Fibroblast of the aortic adventitia (primary cell): ENCODE measurements around the gene POLD2. TPM values are rescaled to one million over a fixed set of nuclear protein-coding genes. Genes with fewer than 3 reads are reported as not detected.
A peak's percentile ranks its signal among the peaks of the same experiment; 100 is the strongest.

ENCODE experiments used
- DNase-seq: peaks from one replicate; pipeline ENCODE4 v3.0.0-alpha.2; 2010; ENCODE audit warnings: low read depth
- H3K4me3 ChIP-seq: 2 replicates; pipeline ENCODE4 v1.5.1; 2011; ENCODE audit warnings: low read depth, mild to moderate bottlenecking, control low read depth, low read length, moderate library complexity
- total RNA-seq: library from RNA; depleted of rRNA; stranded (reverse); fragments of >200 nt; gene quantifications from 2 replicates; pipeline ENCODE4 v1.2.3, GENCODE V29; 2012; ENCODE audit warnings: low replicate concordance
- TF ChIP-seq, protein P1 (sequence below): IDR thresholded peaks from 2 replicates; pipeline ENCODE4 v1.5.1; 2011; ENCODE audit warnings: mild to moderate bottlenecking, low read length, control low read depth, inconsistent platforms; ENCODE audit not compliant: insufficient read depth

Gene POLD2
- total RNA-seq, 1 donor, result 87.9 TPM

DNA sequence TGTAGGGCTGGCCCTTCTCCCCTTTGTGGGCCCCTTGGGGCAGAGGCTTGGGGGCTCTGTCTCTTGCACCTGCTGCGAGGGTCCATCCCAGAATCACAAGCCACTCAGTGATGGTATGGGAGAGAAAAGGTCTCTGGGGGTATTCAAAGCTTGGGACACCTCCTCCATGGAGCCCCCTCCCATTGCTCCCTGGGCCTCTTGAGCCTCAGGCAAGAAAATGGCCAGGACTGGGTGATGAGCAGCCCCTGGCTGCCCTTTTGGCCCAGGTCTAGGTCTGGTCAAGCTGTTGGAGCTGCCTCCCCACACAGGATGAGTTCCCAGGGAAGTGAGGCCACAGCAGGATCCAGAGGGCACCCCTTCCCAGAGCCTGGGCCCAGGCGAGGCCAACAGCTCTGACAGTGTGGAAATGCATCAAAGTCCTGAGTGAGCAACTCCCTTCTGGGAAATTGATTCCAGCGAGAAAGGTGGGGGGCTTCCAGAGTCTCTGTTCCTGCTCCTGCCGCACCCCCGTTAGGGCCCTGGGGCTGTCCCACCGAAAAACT lies 21.1 kb upstream of the POLD2 start:
- DNase-seq, result no peak
- H3K4me3 ChIP-seq, result no peak overlapping the region
- TF ChIP-seq, protein P1, sequence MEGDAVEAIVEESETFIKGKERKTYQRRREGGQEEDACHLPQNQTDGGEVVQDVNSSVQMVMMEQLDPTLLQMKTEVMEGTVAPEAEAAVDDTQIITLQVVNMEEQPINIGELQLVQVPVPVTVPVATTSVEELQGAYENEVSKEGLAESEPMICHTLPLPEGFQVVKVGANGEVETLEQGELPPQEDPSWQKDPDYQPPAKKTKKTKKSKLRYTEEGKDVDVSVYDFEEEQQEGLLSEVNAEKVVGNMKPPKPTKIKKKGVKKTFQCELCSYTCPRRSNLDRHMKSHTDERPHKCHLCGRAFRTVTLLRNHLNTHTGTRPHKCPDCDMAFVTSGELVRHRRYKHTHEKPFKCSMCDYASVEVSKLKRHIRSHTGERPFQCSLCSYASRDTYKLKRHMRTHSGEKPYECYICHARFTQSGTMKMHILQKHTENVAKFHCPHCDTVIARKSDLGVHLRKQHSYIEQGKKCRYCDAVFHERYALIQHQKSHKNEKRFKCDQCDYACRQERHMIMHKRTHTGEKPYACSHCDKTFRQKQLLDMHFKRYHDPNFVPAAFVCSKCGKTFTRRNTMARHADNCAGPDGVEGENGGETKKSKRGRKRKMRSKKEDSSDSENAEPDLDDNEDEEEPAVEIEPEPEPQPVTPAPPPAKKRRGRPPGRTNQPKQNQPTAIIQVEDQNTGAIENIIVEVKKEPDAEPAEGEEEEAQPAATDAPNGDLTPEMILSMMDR, result no peak

DNA sequence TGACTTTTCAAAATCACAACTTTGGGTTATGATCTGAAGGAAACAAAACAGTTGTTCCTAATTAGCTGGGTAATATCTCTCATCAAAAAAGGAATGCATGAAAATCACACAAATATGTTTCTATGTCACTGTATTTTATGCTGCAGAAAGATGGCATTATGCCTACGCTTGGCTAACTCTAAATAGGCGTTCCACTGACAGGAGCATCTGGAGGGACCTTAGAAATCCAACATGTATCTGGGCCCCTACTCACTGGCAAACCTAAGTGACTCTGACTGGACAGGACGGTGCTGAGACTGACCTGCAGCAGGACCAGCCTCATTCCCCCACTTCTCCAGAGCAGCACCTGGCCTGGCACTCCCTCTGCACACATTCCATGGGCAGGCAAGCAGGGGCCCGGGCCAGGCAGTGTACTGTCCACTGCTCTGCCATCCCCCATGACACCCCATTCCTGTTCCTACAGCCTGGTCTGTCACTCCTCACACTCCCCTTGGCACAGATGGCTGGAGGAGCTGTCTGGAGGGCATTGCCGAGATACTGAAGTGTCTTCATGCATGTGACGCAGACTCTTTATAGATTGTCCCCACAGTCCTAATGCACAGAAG lies 20.4 kb upstream of the POLD2 start:
- DNase-seq, result peak; percentile 5
- H3K4me3 ChIP-seq, result no peak overlapping the region
- TF ChIP-seq, protein P1, result no peak

DNA sequence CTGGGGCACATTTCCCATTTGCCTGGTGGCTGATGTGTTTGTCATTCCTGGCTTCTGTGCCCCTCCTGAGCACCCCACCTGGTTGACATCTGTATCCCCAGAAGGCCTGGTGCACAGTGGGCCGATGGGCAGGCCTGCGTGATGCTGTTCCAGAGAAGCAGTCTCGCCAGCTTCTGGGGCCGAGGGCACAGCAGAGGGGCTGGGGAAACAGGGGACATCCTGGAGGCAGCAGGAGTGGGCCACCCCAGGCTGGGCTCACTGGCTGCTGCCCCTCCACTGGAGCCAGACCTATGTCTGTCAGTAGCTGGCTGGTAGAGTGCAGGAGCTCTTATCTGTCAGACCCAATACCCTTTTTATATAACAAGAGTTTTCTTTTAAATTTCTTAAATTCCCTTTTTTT lies 18.7 kb upstream of the POLD2 start:
- DNase-seq, result no peak
- TF ChIP-seq, protein P1, result no peak
- H3K4me3 ChIP-seq, result no peak overlapping the region

DNA sequence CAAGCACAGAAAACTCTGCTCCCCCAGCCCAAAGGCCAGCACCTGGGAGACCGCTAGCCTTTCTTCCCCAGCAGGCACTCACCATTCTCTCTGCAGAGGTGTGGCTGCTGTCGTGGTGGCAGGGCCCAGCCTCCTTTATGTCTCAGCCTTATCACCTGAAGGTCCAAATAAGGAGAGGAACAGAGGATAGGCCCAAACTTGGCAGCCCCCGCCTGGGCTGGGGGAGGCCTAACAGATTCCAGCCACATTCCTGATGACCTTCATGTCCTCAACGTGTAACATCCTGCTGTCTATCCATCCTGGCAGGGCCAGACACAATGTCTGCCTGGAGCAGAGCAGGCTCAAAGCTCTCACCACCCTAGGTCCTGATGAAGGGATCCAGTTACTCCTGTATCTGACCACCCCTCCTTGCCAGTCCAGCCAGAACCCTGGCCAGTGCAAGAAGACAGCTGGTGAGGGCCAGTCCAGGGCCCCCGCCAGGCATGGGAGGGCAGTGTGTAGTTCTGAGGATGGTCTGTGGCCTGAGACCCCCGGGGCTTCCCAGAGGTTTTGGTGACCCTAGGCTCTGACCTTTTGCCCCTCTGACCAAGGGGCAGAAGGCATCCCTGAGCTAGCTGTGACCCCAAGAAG lies 18.0 kb upstream of the POLD2 start, which contains the start of gene MYL7:
Gene MYL7 (minus strand): TSS at position 112 of the 630 bp plus-strand sequence. CDS start 27 bp downstream, at position 85.
- no peak within 1 kb of the TSS for H3K4me3 ChIP-seq
- no peak for DNase-seq
- TF ChIP-seq, protein P1, result no peak

DNA sequence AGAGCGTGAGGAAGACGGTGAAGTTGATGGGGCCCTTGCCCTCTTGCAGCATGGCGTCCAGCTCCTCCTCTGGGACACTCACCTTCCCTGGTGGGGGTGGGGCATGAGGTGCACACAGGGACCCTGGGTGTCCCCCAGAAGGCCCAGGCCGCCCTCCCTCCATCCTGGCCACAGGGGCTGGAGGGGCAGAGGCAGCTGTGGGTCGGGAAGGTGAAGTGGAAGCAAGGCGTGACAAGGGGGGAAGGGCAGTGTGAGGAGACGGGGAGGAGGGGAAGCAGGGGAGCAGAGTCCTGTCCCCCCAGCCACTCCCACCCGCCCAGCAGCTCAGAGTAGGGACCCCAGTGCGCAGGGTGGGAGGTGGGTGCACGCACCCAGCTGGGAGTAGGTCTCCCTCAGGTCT lies 17.0 kb upstream of the POLD2 start:
- TF ChIP-seq, protein P1, result no peak
- DNase-seq, result no peak
- H3K4me3 ChIP-seq, result no peak overlapping the region

DNA sequence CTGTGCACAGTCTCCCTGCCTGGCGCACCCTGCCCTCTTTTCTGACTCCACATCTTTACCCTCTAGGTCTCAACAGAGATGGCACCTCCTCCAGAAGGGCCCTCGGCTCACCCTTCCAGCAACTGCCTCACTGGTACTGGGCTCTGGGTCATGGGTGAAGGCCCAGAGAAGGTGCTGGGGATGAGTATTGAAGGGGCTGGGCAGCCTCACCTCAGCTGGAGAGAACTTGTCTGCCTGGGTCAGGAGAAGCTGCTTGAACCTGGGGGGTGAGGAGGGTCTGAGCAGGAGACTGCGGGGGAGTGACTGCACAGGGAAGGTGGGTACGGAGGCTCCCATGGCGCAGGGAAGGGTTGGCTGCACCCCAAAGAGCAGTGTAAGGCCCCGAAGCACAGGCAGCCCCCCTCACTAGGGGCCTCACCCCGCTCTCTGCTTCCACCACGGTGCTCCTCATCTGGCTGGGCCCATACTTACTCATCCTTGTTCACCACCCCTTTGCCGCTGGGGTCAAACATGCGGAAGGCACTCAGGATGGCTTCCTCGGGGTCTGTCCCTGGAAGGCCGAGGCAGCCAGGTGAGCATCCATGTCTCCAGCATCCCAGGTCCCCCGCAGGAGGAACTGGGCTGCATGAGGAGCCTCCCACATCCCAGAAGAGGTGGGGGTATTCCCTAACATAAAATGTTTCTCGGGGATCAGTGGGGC lies 16.1 kb upstream of the POLD2 start:
- no peak overlapping the region for H3K4me3 ChIP-seq
- TF ChIP-seq, protein P1, result no peak
- no peak for DNase-seq
